Mononuclear cell (primary cell): ENCODE results near the gene GADD45A. TPM values are rescaled to one million over a fixed set of nuclear protein-coding genes. Genes with fewer than 3 reads are reported as not detected.
"Not testable (repeated sequence)": the region's sequence is repeated elsewhere in the genome, so short reads cannot be mapped to it uniquely, and the experiment has no call there.

Experiments
- H3K27me3 ChIP-seq: 2 replicates; pipeline ENCODE4 v1.6.0; 2011; ENCODE audit warnings: low read length, control low read depth; ENCODE audit not compliant: insufficient read depth
- H3K4me1 ChIP-seq: 2 replicates; pipeline ENCODE4 v1.5.1; 2011; ENCODE audit warnings: mild to moderate bottlenecking, low read length, control low read depth; ENCODE audit not compliant: insufficient read depth
- H3K4me3 ChIP-seq: 2 replicates; pipeline ENCODE4 v1.5.1; 2011; ENCODE audit warnings: mild to moderate bottlenecking, low read length, moderate library complexity
- H3K9me3 ChIP-seq: 2 replicates; pipeline ENCODE4 v1.5.1; 2011; ENCODE audit warnings: low read depth, mild to moderate bottlenecking, control low read depth, low read length
- total RNA-seq: library from RNA; depleted of rRNA; stranded (reverse); fragments of >200 nt; gene quantifications from one replicate; pipeline ENCODE4 v1.2.3, GENCODE V29; 2012

The GADD45A gene
- total RNA-seq, 1 donor: 38.1 TPM

- no peaks in the 10 kb centered on the region for H3K4me1 ChIP-seq
- no peaks in the 10 kb centered on the region for H3K9me3 ChIP-seq
- no peak overlapping the region for H3K4me3 ChIP-seq
- H3K27me3 ChIP-seq: no peaks in the 10 kb centered on the region
These were observed 30.8 kb downstream of the GADD45A start for GRCh38 chr1:67715819-67716218.

- Histone ChIP-seq H3K27me3 (no peaks in the 10 kb centered on the region), H3K4me1 (no peaks in the 10 kb centered on the region), H3K4me3 (no peak overlapping the region), H3K9me3 (no peaks in the 10 kb centered on the region)
These were observed 31.8 kb downstream of the GADD45A start for GRCh38 chr1:67716800-67717199.

DNA sequence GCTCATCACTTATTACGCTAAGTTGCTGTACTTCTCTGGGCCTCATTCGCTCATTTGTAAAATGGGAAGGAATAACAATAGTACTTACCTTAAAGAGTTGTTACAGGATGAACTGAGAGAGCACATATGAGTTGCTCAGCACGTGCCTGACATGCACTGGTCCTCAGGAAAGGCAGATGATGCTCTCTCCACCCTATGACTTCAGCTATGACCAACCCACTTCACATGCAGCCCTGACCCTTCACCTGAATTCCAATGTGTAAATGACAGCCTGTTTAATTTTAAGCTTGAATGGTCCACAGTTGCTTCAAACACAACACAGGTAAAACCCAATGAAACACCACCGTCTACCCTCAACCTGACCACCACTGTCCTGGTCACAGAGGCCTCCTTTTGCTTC lies 32.9 kb downstream of the GADD45A start:
- Histone ChIP-seq H3K4me1 (no peaks in the 10 kb centered on the region), H3K27me3 (no peaks in the 10 kb centered on the region), H3K9me3 (no peaks in the 10 kb centered on the region), H3K4me3 (no peak overlapping the region)

- Histone ChIP-seq H3K4me3 (no peak overlapping the region), H3K4me1 (no peaks in the 10 kb centered on the region)
These were observed 34.6 kb downstream of the GADD45A start for GRCh38 chr1:67719329-67720196.

GRCh38 chr1:67721112-67721511 lies 36.1 kb downstream of the GADD45A start:
- no peak overlapping the region for H3K4me3 ChIP-seq
- no peaks in the 10 kb centered on the region for H3K4me1 ChIP-seq
- no peaks in the 10 kb centered on the region for H3K27me3 ChIP-seq
- H3K9me3 ChIP-seq: no peaks in the 10 kb centered on the region

More at GRCh38 chr1:67719329-67720196, 34.6 kb downstream of the GADD45A start:
- Histone ChIP-seq H3K27me3 (no peaks in the 10 kb centered on the region), H3K9me3 (no peaks in the 10 kb centered on the region)

DNA sequence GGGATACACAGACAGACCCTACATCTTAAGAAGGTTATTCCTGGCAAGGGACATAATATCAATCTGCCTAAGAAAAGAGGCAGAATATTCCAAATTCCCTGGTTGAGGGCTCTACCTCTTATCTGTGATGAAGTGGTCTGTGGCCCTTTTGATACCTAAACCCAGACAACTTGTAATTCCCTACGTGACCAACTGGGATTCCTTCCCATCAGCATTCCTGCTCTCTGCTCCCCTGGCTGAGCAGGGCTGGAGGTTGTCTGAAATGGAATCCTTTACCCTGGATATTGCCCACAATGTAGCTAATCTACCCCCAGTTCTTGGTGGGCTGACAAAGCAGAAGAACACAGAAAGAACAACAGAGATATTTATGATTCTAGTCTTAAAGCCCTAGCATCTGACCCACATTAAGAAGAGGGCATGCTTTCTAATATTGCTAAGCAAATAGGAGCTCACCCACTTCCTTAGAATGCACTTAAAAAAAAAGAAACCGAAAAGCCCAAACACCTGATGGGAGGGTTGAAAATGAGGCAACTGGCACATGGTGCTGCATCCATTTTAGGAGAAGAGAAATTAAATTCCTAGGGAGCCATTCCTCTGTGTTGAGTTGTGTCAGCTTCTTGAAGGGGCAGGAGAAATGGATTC lies 36.8 kb downstream of the GADD45A start:
- Histone ChIP-seq H3K27me3 (no peaks in the 10 kb centered on the region), H3K9me3 (no peaks in the 10 kb centered on the region), H3K4me3 (no peak overlapping the region), H3K4me1 (no peaks in the 10 kb centered on the region)

GRCh38 chr1:67722292-67722944 lies 37.4 kb downstream of the GADD45A start:
- Histone ChIP-seq H3K9me3 (no peaks in the 10 kb centered on the region), H3K27me3 (no peaks in the 10 kb centered on the region), H3K4me1 (no peaks in the 10 kb centered on the region), H3K4me3 (no peak overlapping the region)

GRCh38 chr1:67723126-67723525 lies 38.1 kb downstream of the GADD45A start:
- Histone ChIP-seq H3K9me3 (no peaks in the 10 kb centered on the region), H3K4me1 (no peaks in the 10 kb centered on the region), H3K4me3 (no peak overlapping the region), H3K27me3 (no peaks in the 10 kb centered on the region)

GRCh38 chr1:67723620-67724019 lies 38.6 kb downstream of the GADD45A start:
- Histone ChIP-seq H3K27me3 (no peaks in the 10 kb centered on the region), H3K4me1 (no peaks in the 10 kb centered on the region), H3K4me3 (no peak overlapping the region), H3K9me3 (no peaks in the 10 kb centered on the region)

- Histone ChIP-seq H3K27me3 (no peaks in the 10 kb centered on the region), H3K4me1 (no peaks in the 10 kb centered on the region), H3K4me3 (no peak overlapping the region), H3K9me3 (no peaks in the 10 kb centered on the region)
These were observed 40.0 kb downstream of the GADD45A start for GRCh38 chr1:67724928-67725560.

- Histone ChIP-seq H3K4me3 (no peak overlapping the region), H3K27me3 (no peaks in the 10 kb centered on the region), H3K4me1 (no peaks in the 10 kb centered on the region), H3K9me3 (no peaks in the 10 kb centered on the region)
These were observed 41.2 kb downstream of the GADD45A start for GRCh38 chr1:67726224-67726623.

GRCh38 chr1:67729872-67730271 lies 44.9 kb downstream of the GADD45A start:
- H3K4me1 ChIP-seq: peaks cover 7% of the 10 kb centered on the region
- no peaks in the 10 kb centered on the region for H3K9me3 ChIP-seq
- H3K27me3 ChIP-seq: no peaks in the 10 kb centered on the region
- no peak overlapping the region for H3K4me3 ChIP-seq

GRCh38 chr1:67730312-67730711 lies 45.3 kb downstream of the GADD45A start:
- H3K4me3 ChIP-seq, H3K27me3 ChIP-seq, H3K4me1 ChIP-seq, H3K9me3 ChIP-seq: not testable (repeated sequence)

GRCh38 chr1:67731322-67731721 lies 46.3 kb downstream of the GADD45A start:
- Histone ChIP-seq H3K9me3 (no peaks in the 10 kb centered on the region), H3K4me1 (peaks cover 14% of the 10 kb centered on the region), H3K27me3 (no peaks in the 10 kb centered on the region), H3K4me3 (no peak overlapping the region)

DNA sequence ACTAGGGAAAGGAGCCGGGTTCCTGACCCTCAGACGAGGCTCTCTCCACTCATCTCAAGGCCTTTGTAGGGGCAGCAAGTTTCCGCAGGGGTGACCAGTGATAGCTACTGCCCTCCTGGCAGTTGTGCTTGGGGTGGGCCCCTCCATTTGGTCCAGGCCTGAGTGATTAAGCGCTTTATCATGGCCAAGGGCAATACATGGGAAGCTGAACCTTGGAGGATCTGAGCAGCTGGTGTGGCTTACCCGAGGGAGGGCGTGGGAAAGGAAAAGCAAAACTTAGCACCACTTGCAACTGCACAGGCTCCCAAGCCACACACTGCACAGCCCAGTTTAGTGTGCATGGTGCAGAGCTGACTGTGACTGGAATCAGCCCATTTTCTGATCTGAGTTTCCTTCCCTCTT lies 47.8 kb downstream of the GADD45A start:
- Histone ChIP-seq H3K4me1 (peaks cover 20% of the 10 kb centered on the region), H3K4me3 (no peak overlapping the region), H3K27me3 (no peaks in the 10 kb centered on the region), H3K9me3 (no peaks in the 10 kb centered on the region)
